AG04449 (cell line): ENCODE results near the gene CYP4F12.
A peak's percentile ranks its signal among the peaks of the same experiment; 100 is the strongest.

Experiments
- CTCF ChIA-PET: fragments of 350-600 bp; formaldehyde crosslinking; extraction: SDS; loops from one replicate; lab custom pipeline; 2021; ENCODE audit warnings: antibody characterized with exemption; lab: Yijun Ruan, JAX
- POLR2A ChIA-PET: fragments of 400-600, 350-600 bp; formaldehyde crosslinking; extraction: SDS; loops from one replicate; lab custom pipeline; 2020; ENCODE audit warnings: antibody characterized with exemption, inconsistent platforms; lab: Yijun Ruan, JAX
- DNase-seq: peaks from one replicate; pipeline ENCODE4 v3.0.0-alpha.2; 2010; ENCODE audit warnings: low read depth, low spot score
- H3K4me3 ChIP-seq: 2 replicates; pipeline ENCODE4 v1.5.1; 2011; ENCODE audit warnings: low read depth, mild to moderate bottlenecking, control low read depth, low read length
- CTCF ChIP-seq: IDR thresholded peaks from one replicate; pipeline ENCODE4 v1.5.1; 2011; ENCODE audit warnings: mild to moderate bottlenecking, moderate library complexity, low read length, control low read depth, inconsistent platforms; ENCODE audit not compliant: insufficient read depth; ENCODE audit errors: missing control alignments

CYP4F12 gene

GRCh38 chr19:15701757-15702533, 29.1 kb downstream of the CYP4F12 start:
- no peak for DNase-seq
- H3K4me3 ChIP-seq: no peak overlapping the region
- CTCF ChIA-PET: interaction anchor here (0.6 kb wide), 1 partner anchor 374 kb away, joined by 3 read pairs; no protein-coding TSS in a partner anchor
- POLR2A ChIA-PET: no interaction called here
- no peak for TF ChIP-seq CTCF

GRCh38 chr19:15702534-15702930, 29.6 kb downstream of the CYP4F12 start:
- POLR2A ChIA-PET: no interaction called here
- H3K4me3 ChIP-seq: no peak overlapping the region
- peak; percentile 2 for DNase-seq
- TF ChIP-seq CTCF: no peak
- CTCF ChIA-PET: interaction anchor here (0.6 kb wide), 1 partner anchor 375 kb away, joined by 3 read pairs; no protein-coding TSS in a partner anchor

- H3K4me3 ChIP-seq: no peak overlapping the region
- ChIA-PET CTCF (no interaction called here), POLR2A (no interaction called here)
- no peak for DNase-seq
- no peak for TF ChIP-seq CTCF
Observed at GRCh38 chr19:15714638-15715037, 41.8 kb downstream of the CYP4F12 start.

- ChIA-PET CTCF (no interaction called here), POLR2A (no interaction called here)
- H3K4me3 ChIP-seq: no peak overlapping the region
- TF ChIP-seq CTCF: no peak
- no peak for DNase-seq
Observed at GRCh38 chr19:15715642-15716041, 42.8 kb downstream of the CYP4F12 start.

- TF ChIP-seq CTCF: no peak
- DNase-seq: no peak
- ChIA-PET CTCF (no interaction called here), POLR2A (no interaction called here)
- no peak overlapping the region for H3K4me3 ChIP-seq
Observed at GRCh38 chr19:15717809-15718208, 44.9 kb downstream of the CYP4F12 start.

- ChIA-PET POLR2A (no interaction called here), CTCF (no interaction called here)
- TF ChIP-seq CTCF: no peak
- no peak for DNase-seq
- H3K4me3 ChIP-seq: no peak overlapping the region
Observed at GRCh38 chr19:15721268-15721667, 48.4 kb downstream of the CYP4F12 start.
